T-cell (primary cell): ENCODE measurements around the gene YAF2. TPM values are rescaled to one million over a fixed set of nuclear protein-coding genes. Genes with fewer than 3 reads are reported as not detected.

Experiments used
- total RNA-seq, 35 experiments: library from RNA in 6 of 35; stranded (reverse) in 6 of 35; fragments of 120-200 nt in 1 of 35; gene quantifications; one replicate each; pipeline versions ENCODE4 v1.2.1 to v1.2.4 and lab custom pipeline; 2013 to 2026

The YAF2 gene
- total RNA-seq, 5 donors from 2014 or later (not counting 1 experiment from before 2014, with no cell fraction given): 37.8 to 68.3 (median 43.6) TPM

Other genes with a start within 250 kb of the YAF2 start
- gene GXYLT1, start 93.4 kb downstream of the YAF2 start, total RNA-seq: 1 to 10 TPM; 6.3 to 9.3 (median 7.1) TPM
- 10 to 100 TPM; 24.5 to 36.0 (median 29.4) TPM for gene ZCRB1, start 87.8 kb upstream of the YAF2 start, total RNA-seq
- gene PPHLN1, start 87.9 kb upstream of the YAF2 start, total RNA-seq: 10 to 100 TPM; 70.8 to 98.9 (median 80.8) TPM